ENCODE data around the gene RREB1.
A peak's percentile ranks its signal among the peaks of the same experiment; 100 is the strongest.
"Not testable (repeated sequence)": the region's sequence is repeated elsewhere in the genome, so short reads cannot be mapped to it uniquely, and the experiment has no call there.

Gene RREB1

GRCh38 chr6:7268362-7268761 is 160.6 kb downstream of the RREB1 start:
- DNase-seq, result no peak

DNA sequence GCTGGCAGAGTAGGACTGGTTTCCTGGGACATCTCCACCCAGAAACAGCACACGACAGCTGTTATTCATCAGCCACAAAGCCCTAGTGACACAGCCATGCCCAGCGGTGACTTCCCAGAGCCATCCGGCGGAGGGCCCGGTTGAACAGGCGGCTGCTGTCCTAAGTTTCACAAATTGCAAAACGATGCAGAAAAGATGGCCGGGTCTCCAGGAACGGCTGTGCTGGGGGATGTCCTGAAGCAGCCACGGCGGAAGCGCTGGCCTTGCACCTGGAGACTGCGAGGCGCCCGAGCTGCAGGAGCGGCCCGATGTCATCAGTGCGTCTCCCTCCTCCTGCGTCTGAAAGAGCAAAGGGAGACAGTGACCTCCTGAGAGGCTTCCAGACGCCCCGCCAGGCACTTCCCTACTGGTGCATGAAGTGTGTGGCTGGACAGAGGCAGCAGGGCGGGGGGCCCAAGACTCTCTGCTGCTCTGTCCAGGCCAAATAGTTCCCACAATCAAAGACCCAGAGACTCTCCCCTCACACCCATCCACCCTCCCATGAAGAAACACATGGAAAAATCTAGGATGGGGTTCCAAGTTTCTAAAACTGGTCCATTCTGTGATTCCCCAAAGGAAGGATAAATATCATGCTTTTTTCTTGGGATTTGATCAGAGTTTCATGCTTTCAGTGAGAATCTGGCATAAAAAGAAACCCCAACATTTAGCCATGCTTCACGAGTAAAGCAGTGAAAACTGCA is 161.2 kb downstream of the RREB1 start:
- no peak for DNase-seq

DNA sequence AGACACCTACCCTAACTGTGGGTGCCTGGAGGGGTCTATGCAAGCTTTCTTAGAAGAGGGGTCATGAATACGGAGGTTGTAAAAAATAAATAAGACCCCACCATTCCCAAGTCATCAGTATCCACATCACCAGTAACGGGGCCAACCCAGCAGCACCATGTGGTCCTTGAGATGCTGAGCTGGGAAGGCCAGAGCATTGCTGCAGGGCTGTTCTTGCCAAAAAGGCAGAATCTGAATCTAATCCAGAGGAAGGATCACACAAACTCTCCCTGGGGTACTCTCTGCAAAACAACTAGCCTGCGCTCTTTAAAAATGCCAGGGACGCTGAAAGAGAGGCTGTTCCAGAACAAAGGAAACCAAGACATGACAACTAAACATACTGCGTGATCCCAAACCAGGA is 162.1 kb downstream of the RREB1 start:
- DNase-seq, result no peak

GRCh38 chr6:7270320-7271204 is 162.8 kb downstream of the RREB1 start:
- no peak for DNase-seq

DNA sequence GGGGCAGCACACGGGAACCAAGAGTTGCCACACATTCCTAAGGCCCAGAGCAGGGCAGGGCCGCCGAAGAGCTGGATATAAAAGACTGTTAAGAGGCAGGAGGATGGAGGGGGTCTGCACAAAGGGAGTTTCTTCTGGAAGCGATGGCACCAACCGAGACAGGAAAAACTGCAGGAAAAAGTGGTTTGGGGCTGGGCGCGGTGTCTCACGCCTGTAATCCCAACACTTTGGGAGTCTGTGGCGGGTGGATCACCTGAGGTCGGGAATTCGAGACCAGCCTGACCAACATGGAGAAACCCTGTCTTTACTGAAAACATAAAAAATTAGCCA is 163.4 kb downstream of the RREB1 start:
- no peak for DNase-seq

- DNase-seq, result no peak
Observed at GRCh38 chr6:7273709-7274108, 165.9 kb downstream of the RREB1 start.

DNA sequence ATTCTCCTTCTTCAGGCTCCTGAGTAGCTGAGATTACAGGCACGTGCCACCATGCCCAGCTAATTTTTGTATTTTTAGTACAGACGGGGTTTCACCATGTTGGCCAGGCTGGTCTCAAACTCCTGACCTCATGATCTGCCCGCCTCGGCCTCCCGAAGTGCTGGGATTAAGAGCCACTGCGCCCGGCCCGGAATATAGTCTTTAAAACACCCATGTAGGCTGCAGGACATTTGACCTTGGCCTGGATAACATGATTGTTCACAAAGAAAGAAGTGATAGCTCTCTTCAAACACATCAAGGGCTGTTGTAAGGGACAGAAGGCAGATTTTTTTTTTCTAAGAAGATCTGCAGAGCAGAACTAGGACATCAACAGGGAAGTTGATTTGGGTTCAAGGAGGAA is 166.8 kb downstream of the RREB1 start:
- not testable (repeated sequence) for DNase-seq

DNA sequence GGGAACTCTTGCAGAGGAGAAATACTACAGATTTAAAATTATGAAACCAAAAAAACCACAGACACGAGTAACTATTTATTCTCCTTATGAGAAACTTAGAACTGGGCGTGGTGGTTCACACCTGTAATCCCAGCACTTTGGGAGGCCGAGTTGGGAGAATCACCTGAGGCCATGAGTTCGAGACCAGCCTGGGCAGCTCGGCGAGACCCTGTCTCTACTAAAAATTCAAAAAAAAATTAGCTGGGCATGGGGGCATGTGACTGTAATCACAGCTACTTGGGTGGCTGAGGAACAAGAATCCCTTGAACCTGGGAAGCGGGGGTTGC is 168.4 kb downstream of the RREB1 start:
- no peak for DNase-seq

- DNase-seq, result peak; percentile 38
Observed at GRCh38 chr6:7282097-7282906, 174.5 kb downstream of the RREB1 start.

GRCh38 chr6:7283676-7284075 is 175.9 kb downstream of the RREB1 start:
- DNase-seq, result no peak

DNA sequence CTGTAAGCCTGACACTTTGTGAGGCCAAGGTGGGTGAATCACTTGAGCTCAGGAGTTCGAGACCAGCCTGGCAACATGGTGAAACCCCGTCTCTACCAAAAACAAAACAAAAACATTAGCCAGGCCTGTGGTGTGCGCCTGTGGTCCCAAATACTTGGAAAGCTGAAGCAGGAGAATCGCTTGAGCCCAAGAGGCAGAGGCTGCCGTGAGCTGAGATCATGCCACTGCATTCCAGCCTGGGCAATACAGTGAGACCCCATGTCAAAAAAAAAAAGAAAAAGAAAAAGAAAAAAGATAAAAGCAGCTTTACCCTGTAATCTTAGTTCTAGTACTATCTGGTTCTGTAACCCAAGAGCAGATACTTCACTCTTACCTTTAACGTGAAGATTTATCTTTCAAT is 177.7 kb downstream of the RREB1 start:
- no peak for DNase-seq

GRCh38 chr6:7290079-7290478 is 182.3 kb downstream of the RREB1 start:
- DNase-seq, result no peak

GRCh38 chr6:7292596-7293255 is 185.0 kb downstream of the RREB1 start:
- DNase-seq, result no peak

DNA sequence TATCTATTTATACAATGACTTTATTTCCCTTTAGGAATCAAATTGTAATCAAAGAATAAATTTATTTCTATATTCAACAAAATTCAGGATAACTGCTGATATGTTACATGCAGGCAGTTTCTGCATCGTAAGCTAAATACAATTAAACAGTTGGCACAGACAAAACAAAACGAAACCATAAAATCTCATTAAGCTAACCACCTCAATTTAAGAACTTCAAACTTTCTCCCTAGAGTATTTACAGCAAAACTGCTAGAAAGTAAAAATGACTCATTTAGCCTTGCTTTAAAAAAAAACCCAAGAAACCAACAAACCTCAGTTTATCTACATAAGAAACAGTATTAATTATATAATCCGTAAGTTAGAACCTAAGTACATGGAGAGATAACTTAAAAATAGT is 188.2 kb downstream of the RREB1 start:
- no peak for DNase-seq

- no peak for DNase-seq
Observed at GRCh38 chr6:7296602-7297001, 188.8 kb downstream of the RREB1 start.

GRCh38 chr6:7298113-7298512 is 190.4 kb downstream of the RREB1 start:
- no peak for DNase-seq

DNA sequence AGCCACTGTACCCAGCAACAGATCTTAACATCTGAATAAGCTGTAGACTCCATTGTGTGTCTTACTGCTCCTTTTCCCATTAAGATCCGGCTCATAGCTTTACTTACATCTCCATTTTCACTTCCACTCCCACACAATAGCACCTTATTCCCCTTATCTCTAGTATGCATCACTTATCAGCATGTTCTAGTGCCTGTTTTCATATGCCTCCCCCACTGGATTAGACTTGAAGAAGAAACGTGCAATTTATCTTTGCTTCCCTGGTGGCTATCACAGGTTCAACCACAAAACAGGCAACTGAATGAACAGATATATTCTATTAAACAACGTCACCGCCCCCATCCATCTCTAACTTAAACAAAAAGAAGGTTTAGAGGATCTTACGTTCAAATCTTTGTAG is 193.2 kb downstream of the RREB1 start:
- DNase-seq, result no peak
